HepG2 (cell line): ENCODE data around the gene TOP1. TPM values are rescaled to one million over a fixed set of nuclear protein-coding genes. Genes with fewer than 3 reads are reported as not detected.

ENCODE experiments used
- BCL3 ChIP-seq: sonication (generic); formaldehyde crosslinking; IDR thresholded peaks from 2 replicates; pipeline ENCODE4 v1.5.1; 2020; ENCODE audit warnings: mild to moderate bottlenecking, missing genetic modification reagents, moderate library complexity
- DNMT3B ChIP-seq: conservative IDR thresholded peaks from 2 replicates; pipeline ENCODE4 v1.6.1; 2016; ENCODE audit warnings: missing biosample characterization, control low read depth
- KLF16 ChIP-seq, 2 experiments: sonication (generic) in 1 of 2; formaldehyde crosslinking in 1 of 2; IDR thresholded peaks; 2 replicates each; pipeline versions ENCODE4 v1.6.1 to v1.8.0; 2016 to 2023; ENCODE audit warnings: missing genetic modification reagents in 2 of 2, missing compliant biosample characterization in 1 of 2
- PTBP1 ChIP-seq: fragments of 200-400 bp; formaldehyde crosslinking; IDR thresholded peaks from 2 replicates; pipeline ENCODE4 v1.6.1; 2018; ENCODE audit warnings: low read length, low read depth; ENCODE audit not compliant: poor library complexity, severe bottlenecking
- SALL2 ChIP-seq: sonication (generic); formaldehyde crosslinking; IDR thresholded peaks from 2 replicates; pipeline ENCODE4 v1.8.1; 2023; ENCODE audit warnings: mild to moderate bottlenecking, missing genetic modification reagents, inconsistent platforms
- ZBTB10 ChIP-seq: sonication (generic); formaldehyde crosslinking; IDR thresholded peaks from 2 replicates; pipeline ENCODE4 v1.4.0; 2020; ENCODE audit warnings: missing genetic modification reagents, borderline replicate concordance
- ZNF337 ChIP-seq: sonication (generic); formaldehyde crosslinking; IDR thresholded peaks from 2 replicates; pipeline ENCODE4 v1.5.1; 2020; ENCODE audit warnings: missing genetic modification reagents, low read depth, mild to moderate bottlenecking, borderline replicate concordance
- polyA plus RNA-seq, 8 experiments: library from polyadenylated mRNA; depleted of rRNA in 3 of 8; stranded (reverse) in 7 of 8; unstranded in 1 of 8; fragments of >200 nt; fragmentation: Illumina TruSeq in 4 of 8; extraction: Trizol in 4 of 8; gene quantifications; 2 replicates each; pipeline versions ENCODE4 v1.2.1 to v1.2.3, GENCODE V29; 2011 to 2016; ENCODE audit warnings: low read depth in 4 of 8, missing spikeins in 1 of 8, mixed read lengths in 1 of 8; ENCODE audit not compliant: insufficient read depth in 1 of 8
- total RNA-seq, 5 experiments: library from RNA; depleted of rRNA; stranded (reverse); fragments of >200 nt; fragmentation: Illumina TruSeq; extraction: Trizol; gene quantifications; 2 replicates each; pipeline ENCODE4 v1.2.3, GENCODE V29; 2016; ENCODE audit warnings: low read depth in 1 of 5

TOP1 gene
- total and polyA plus RNA-seq, 2 of the 13 experiments (the other 11 are each of a cell fraction or from before 2014, with no cell fraction given), result 10.2 to 19.4 TPM

- TF ChIP-seq ZBTB10 (CRISPR knock-in tag) (0 out of 2 replicates have a peak, but pooled peaks have one; percentile 42), PTBP1 (no peak), KLF16 (CRISPR knock-in tag; IDR thresholded peaks at IDR 0.05) (0 out of 4 replicates have a peak, but pooled peaks of 1 of the 2 experiments have one; percentile 50), BCL3 (CRISPR knock-in tag) (0 out of 2 replicates have a peak, but pooled peaks have one; percentile 39), SALL2 (0 out of 2 replicates have a peak, but pooled peaks have one; percentile 28), ZNF337 (CRISPR knock-in tag) (0 out of 2 replicates have a peak, but pooled peaks have one; percentile 32), DNMT3B (CRISPR knock-in tag) (no peak)
Observed at GRCh38 chr20:41139227-41140093, 110.8 kb downstream of the TOP1 start (continued).
